Thymus (tissue), 11 donors: ENCODE data around the gene AKAP13. TPM values are rescaled to one million over a fixed set of nuclear protein-coding genes. Genes with fewer than 3 reads are reported as not detected.

Source experiments
- DNase-seq, 9 donors: peaks; one replicate each; pipeline ENCODE4 v3.0.0-alpha.2; 2013; ENCODE audit warnings: low spot score in 9 of 9, low read depth in 6 of 9, missing footprints in 1 of 9
- H3K27ac ChIP-seq, 2 donors: one replicate each; pipeline ENCODE4 v1.5.1; 2013; ENCODE audit warnings: control low read depth in 1 of 2, low read depth in 1 of 2, low read length in 1 of 2, mild to moderate bottlenecking in 1 of 2, moderate library complexity in 1 of 2
- H3K27me3 ChIP-seq, 2 donors: one replicate each; pipeline ENCODE4 v1.5.1; 2013; ENCODE audit warnings: low read length in 1 of 2; ENCODE audit not compliant: control insufficient read depth in 2 of 2, insufficient read depth in 1 of 2
- H3K36me3 ChIP-seq, 2 donors: one replicate each; pipeline ENCODE4 v1.5.1; 2013; ENCODE audit warnings: low read length in 1 of 2, mild to moderate bottlenecking in 1 of 2, moderate library complexity in 1 of 2; ENCODE audit not compliant: control insufficient read depth in 2 of 2, insufficient read depth in 2 of 2
- H3K4me1 ChIP-seq, 2 donors: one replicate each; pipeline ENCODE4 v1.5.1; 2013; ENCODE audit warnings: low read length in 2 of 2; ENCODE audit not compliant: control insufficient read depth in 2 of 2, insufficient read depth in 2 of 2
- H3K4me3 ChIP-seq, 2 donors: one replicate each; pipeline ENCODE4 v1.5.1; 2013; ENCODE audit warnings: low read length in 2 of 2, control low read depth in 1 of 2, mild to moderate bottlenecking in 1 of 2
- H3K9me3 ChIP-seq, 2 donors: one replicate each; pipeline ENCODE4 v1.5.1; 2013; ENCODE audit warnings: low read length in 1 of 2, mild to moderate bottlenecking in 1 of 2; ENCODE audit not compliant: control insufficient read depth in 2 of 2, insufficient read depth in 1 of 2
- WGBS: extraction: QIAGEN DNeasy Blood & Tissue Kit; methylation state at CpG from one replicate; pipeline ENCODE4 v1.1.7; 2013; 5-methylcytosine and 5-hydroxymethylcytosine counted together
- polyA plus RNA-seq: library from polyadenylated mRNA; stranded (reverse); fragments of 200-250 nt; gene quantifications from one replicate; pipeline ENCODE4 v1.2.3, GENCODE V29; 2013
- total RNA-seq: library from RNA; stranded (reverse); fragments of 120-200 nt; gene quantifications from one replicate; pipeline ENCODE4 v1.2.4, GENCODE V29; 2013
- donor health status: healthy.

The AKAP13 gene
- total and polyA plus RNA-seq, 2 donors = 49.8 to 63.8 TPM

- no peaks in the 10 kb centered on the region for H3K4me1 ChIP-seq
- DNase-seq = no peak
- WGBS = 97% methylated on average over 9 of the region's 9 CpGs
- no peak overlapping the region for H3K27ac ChIP-seq
- peaks cover 0 to 26% of the 10 kb centered on the region in 2 donors for H3K36me3 ChIP-seq
- H3K4me3 ChIP-seq = no peak overlapping the region
- peaks cover 0 to 3% of the 10 kb centered on the region in 2 donors for H3K9me3 ChIP-seq
- H3K27me3 ChIP-seq = no peaks in the 10 kb centered on the region
Observed at GRCh38 chr15:85761635-85762034, 381.2 kb downstream of the AKAP13 start.

- Histone ChIP-seq H3K27ac (no peak overlapping the region), H3K27me3 (no peaks in the 10 kb centered on the region), H3K36me3 (peaks cover 0 to 26% of the 10 kb centered on the region in 2 donors), H3K4me1 (no peaks in the 10 kb centered on the region), H3K4me3 (no peak overlapping the region), H3K9me3 (peaks cover 0 to 3% of the 10 kb centered on the region in 2 donors)
- WGBS = 96% methylated on average over 15 of the region's 15 CpGs
- DNase-seq = no peak
Observed at GRCh38 chr15:85762039-85762755, 381.8 kb downstream of the AKAP13 start.

- H3K4me1 ChIP-seq = no peaks in the 10 kb centered on the region
- WGBS = 98% methylated on average over 8 of the region's 8 CpGs
- DNase-seq = no peak
Observed at GRCh38 chr15:85762756-85763127, 382.3 kb downstream of the AKAP13 start.

GRCh38 chr15:85763157-85763556, 382.8 kb downstream of the AKAP13 start:
- H3K27ac ChIP-seq = no peak overlapping the region
- peaks cover 0 to 3% of the 10 kb centered on the region in 2 donors for H3K9me3 ChIP-seq
- no peaks in the 10 kb centered on the region for H3K27me3 ChIP-seq
- no peak overlapping the region for H3K4me3 ChIP-seq
- DNase-seq = no peak
- H3K4me1 ChIP-seq = no peaks in the 10 kb centered on the region
- peaks cover 0 to 26% of the 10 kb centered on the region in 2 donors for H3K36me3 ChIP-seq
- WGBS = 97% methylated on average over 16 of the region's 16 CpGs

More at GRCh38 chr15:85762756-85763127, 382.3 kb downstream of the AKAP13 start:
- H3K36me3 ChIP-seq = peaks cover 0 to 26% of the 10 kb centered on the region in 2 donors
- H3K27ac ChIP-seq = no peak overlapping the region
- no peak overlapping the region for H3K4me3 ChIP-seq
- peaks cover 0 to 3% of the 10 kb centered on the region in 2 donors for H3K9me3 ChIP-seq
- H3K27me3 ChIP-seq = no peaks in the 10 kb centered on the region

- no peak for DNase-seq
- peaks cover 0 to 29% of the 10 kb centered on the region in 2 donors for H3K36me3 ChIP-seq
- 96% methylated on average over 28 of the region's 28 CpGs for WGBS
- H3K9me3 ChIP-seq = peaks cover 0 to 2% of the 10 kb centered on the region in 2 donors
- no peaks in the 10 kb centered on the region for H3K4me1 ChIP-seq
- H3K4me3 ChIP-seq = no peak overlapping the region
- peak overlapping the region in 1 of 2 donors; percentile 20 for H3K27ac ChIP-seq
- no peaks in the 10 kb centered on the region for H3K27me3 ChIP-seq
Observed at GRCh38 chr15:85763673-85764633, 383.6 kb downstream of the AKAP13 start.

- Histone ChIP-seq H3K36me3 (peaks cover 0 to 26% of the 10 kb centered on the region in 2 donors), H3K4me1 (no peaks in the 10 kb centered on the region), H3K9me3 (peaks cover 1 to 4% of the 10 kb centered on the region in 2 donors), H3K27ac (no peak overlapping the region), H3K27me3 (no peaks in the 10 kb centered on the region), H3K4me3 (no peak overlapping the region)
- 97% methylated on average over 3 of the region's 3 CpGs for WGBS
- DNase-seq = no peak
Observed at GRCh38 chr15:85764649-85765277, 384.4 kb downstream of the AKAP13 start.

GRCh38 chr15:85766001-85766831, 385.8 kb downstream of the AKAP13 start:
- H3K9me3 ChIP-seq = peaks cover 1 to 4% of the 10 kb centered on the region in 2 donors
- H3K4me1 ChIP-seq = no peaks in the 10 kb centered on the region
- H3K27me3 ChIP-seq = no peaks in the 10 kb centered on the region
- H3K27ac ChIP-seq = no peak overlapping the region
- H3K36me3 ChIP-seq = peaks cover 0 to 20% of the 10 kb centered on the region in 2 donors
- WGBS = 97% methylated on average over 24 of the region's 24 CpGs
- H3K4me3 ChIP-seq = no peak overlapping the region
- DNase-seq = no peak

GRCh38 chr15:85767785-85768529, 387.6 kb downstream of the AKAP13 start:
- H3K27me3 ChIP-seq = no peaks in the 10 kb centered on the region
- 99% methylated on average over 26 of the region's 26 CpGs for whole genome bisulfite sequencing
- H3K4me1 ChIP-seq = no peaks in the 10 kb centered on the region
- H3K36me3 ChIP-seq = peaks cover 0 to 18% of the 10 kb centered on the region in 2 donors
- H3K27ac ChIP-seq = no peak overlapping the region
- DNase-seq = no peak
- H3K9me3 ChIP-seq = peaks cover 1 to 4% of the 10 kb centered on the region in 2 donors
- no peak overlapping the region for H3K4me3 ChIP-seq
